CD4-positive, alpha-beta T cell (primary cell): ENCODE data around the gene NFX1. TPM values are rescaled to one million over a fixed set of nuclear protein-coding genes. Genes with fewer than 3 reads are reported as not detected.

Experiments used
- ATAC-seq: fragments of 200-7000 bp; cut with Tn5 transposase; one replicate; pipeline ENCODE4 v1.10.0; 2022; ENCODE audit warnings: mild to moderate bottlenecking; ENCODE audit not compliant: poor library complexity
- CTCF ChIA-PET: fragments of 350-600 bp; sonication (Branson Sonifier 250); formaldehyde crosslinking; loops from one replicate; lab custom pipeline; 2021; ENCODE audit warnings: antibody characterized with exemption, inconsistent platforms; lab: Charles Lee
- POLR2A ChIA-PET: fragments of 350-600 bp; sonication (Branson Sonifier 250); formaldehyde crosslinking; loops from one replicate; lab custom pipeline; 2021; ENCODE audit warnings: antibody characterized with exemption, inconsistent platforms; lab: Charles Lee
- DNase-seq, 14 experiments: peaks; one replicate each; pipeline ENCODE4 v3.0.0-alpha.2; 2013 to 2020; ENCODE audit warnings: mixed read lengths in 2 of 14
- H3K27ac ChIP-seq, 2 donors: one replicate each; pipeline versions ENCODE4 v1.5.1 to v1.7.0; 2013; ENCODE audit warnings: low read length in 2 of 2, low read depth in 1 of 2, mild to moderate bottlenecking in 1 of 2
- H3K27me3 ChIP-seq, 2 experiments: 1 replicate in 1 of 2; 2 replicates in 1 of 2; pipeline versions ENCODE4 v1.6.1 to v1.7.0; 2013; ENCODE audit warnings: low read length in 2 of 2, control low read depth in 1 of 2, mild to moderate bottlenecking in 1 of 2, moderate library complexity in 1 of 2; ENCODE audit not compliant: insufficient read depth in 2 of 2, control insufficient read depth in 1 of 2
- H3K36me3 ChIP-seq: one replicate; pipeline ENCODE4 v1.6.1; 2013; ENCODE audit warnings: low read length, control low read depth; ENCODE audit not compliant: insufficient read depth
- H3K4me1 ChIP-seq: one replicate; pipeline ENCODE4 v1.6.1; 2013; ENCODE audit warnings: low read length, control low read depth; ENCODE audit not compliant: insufficient read depth
- H3K4me3 ChIP-seq: one replicate; pipeline ENCODE4 v1.5.1; 2013; ENCODE audit warnings: mild to moderate bottlenecking, low read length, moderate library complexity
- H3K9me3 ChIP-seq, 2 experiments: 1 replicate in 1 of 2; 2 replicates in 1 of 2; pipeline versions ENCODE4 v1.6.1 to v1.7.0; 2013; ENCODE audit warnings: low read length in 2 of 2, mild to moderate bottlenecking in 2 of 2, control low read depth in 1 of 2, moderate library complexity in 1 of 2; ENCODE audit not compliant: control insufficient read depth in 1 of 2, insufficient read depth in 1 of 2
- H3K27ac Mint-ChIP-seq: one replicate; pipeline ENCODE4 v1.8.0; 2020; ENCODE audit warnings: mixed read lengths
- H3K27me3 Mint-ChIP-seq: one replicate; pipeline ENCODE4 v1.8.0; 2021; ENCODE audit warnings: mixed read lengths
- H3K36me3 Mint-ChIP-seq: one replicate; pipeline ENCODE4 v1.8.0; 2021; ENCODE audit warnings: low read depth, mixed read lengths
- H3K4me1 Mint-ChIP-seq: one replicate; pipeline ENCODE4 v1.8.0; 2021; ENCODE audit warnings: low read depth, mixed read lengths
- H3K4me3 Mint-ChIP-seq: one replicate; pipeline ENCODE4 v1.8.0; 2020; ENCODE audit warnings: mild to moderate bottlenecking, mixed read lengths
- H3K9me3 Mint-ChIP-seq: one replicate; pipeline ENCODE4 v1.8.0; 2020; ENCODE audit warnings: mixed read lengths
- CTCF ChIP-seq: fragments of 200-600 bp; IDR thresholded peaks from one replicate; pipeline ENCODE4 v1.8.0; 2022; ENCODE audit warnings: antibody characterized with exemption, mild to moderate bottlenecking
- intact Hi-C, 2 experiments: fragments of 100-400 bp; cut with DNase I in 1 of 2; cut with micrococcal nuclease in 1 of 2; formaldehyde crosslinking; loops; one replicate each; pipeline versions ENCODE4 v1.15.1 to v1.9.0; 2023 to 2025; cut with DNase I, micrococcal nuclease
- total RNA-seq, 174 experiments: library from RNA in 2 of 174; stranded (reverse) in 2 of 174; gene quantifications; one replicate each; pipeline ENCODE4 v1.2.3 and lab custom pipeline; 2021 to 2026

Gene NFX1
- total RNA-seq, 2 experiments from 2014 or later = 33.1 to 34.1 TPM

- Histone ChIP-seq H3K27me3 (no peaks in the 10 kb centered on the region), H3K9me3 (no peaks in the 10 kb centered on the region), H3K4me3 (peak overlapping the region; percentile 25), H3K27ac (peak overlapping the region; percentile 54 to 58), H3K4me1 (peaks cover 61% of the 10 kb centered on the region), H3K36me3 (no peaks in the 10 kb centered on the region)
- TF ChIP-seq CTCF = no peak
- Mint-ChIP-seq H3K9me3 (no peaks in the 10 kb centered on the region), H3K36me3 (no peaks in the 10 kb centered on the region), H3K27me3 (no peaks in the 10 kb centered on the region), H3K27ac (peak overlapping the region; percentile 93), H3K4me3 (peak overlapping the region; percentile 79), H3K4me1 (peaks cover 45% of the 10 kb centered on the region)
- intact Hi-C loops = loop anchor here (1.0 kb wide), 4 partner anchors 12 to 125 kb away; partner anchors contain the start of gene NFX1 (in 1 of the 2)
- ChIA-PET CTCF (interaction anchor here (0.6 to 4.0 kb wide), 16 partner anchors 9 to 125 kb away, joined by 3 to 40 read pairs (median 7); partner anchors contain the start of genes AQP3, NFX1 and NOL6), POLR2A (interaction anchor here (0.9 to 5.3 kb wide), 17 partner anchors 10 to 125 kb away, joined by 3 to 98 read pairs (median 8); partner anchors contain the start of genes AQP3, NFX1 and NOL6)
- ATAC-seq (no peak), DNase-seq (peak in 2 of 14 experiments; percentile 23 to 30)
Observed at GRCh38 chr9:33414889-33415500, 124.7 kb downstream of the NFX1 start.

- DNase-seq (peak; percentile 91 to 99 (median 95)), ATAC-seq (peak; percentile 88)
- POLR2A ChIA-PET = interaction anchor here (0.9 to 5.3 kb wide), 17 partner anchors 11 to 125 kb away, joined by 3 to 98 read pairs (median 8); partner anchors contain the start of genes AQP3, NFX1 and NOL6
- Histone ChIP-seq H3K4me3 (peak overlapping the region; percentile 25), H3K9me3 (no peaks in the 10 kb centered on the region), H3K4me1 (peaks cover 64% of the 10 kb centered on the region), H3K27ac (peak overlapping the region; percentile 54 to 58), H3K36me3 (no peaks in the 10 kb centered on the region), H3K27me3 (no peaks in the 10 kb centered on the region)
- peak overlapping the region; percentile 79 for H3K4me3 Mint-ChIP-seq
- no peaks in the 10 kb centered on the region for H3K9me3 Mint-ChIP-seq
- TF ChIP-seq CTCF = peak; percentile 83
- CTCF ChIA-PET = interaction anchor here (0.6 to 4.0 kb wide), 19 partner anchors 10 to 125 kb away, joined by 3 to 40 read pairs (median 6); partner anchors contain the start of genes AQP3, NFX1 and NOL6
- no peaks in the 10 kb centered on the region for H3K36me3 Mint-ChIP-seq
- intact Hi-C loops = loop anchor here (1.0 to 2.0 kb wide), 5 partner anchors 12 to 125 kb away; partner anchors contain the start of genes AQP3 (in 1 of the 2) and NFX1 (in 1 of the 2)
- peaks cover 45% of the 10 kb centered on the region for H3K4me1 Mint-ChIP-seq
- H3K27me3 Mint-ChIP-seq = no peaks in the 10 kb centered on the region
- peak overlapping the region; percentile 93 for H3K27ac Mint-ChIP-seq
Observed at GRCh38 chr9:33415501-33416038, 125.3 kb downstream of the NFX1 start.

GRCh38 chr9:33416996-33417395, 126.7 kb downstream of the NFX1 start:
- CTCF ChIA-PET = interaction anchor here (1.0 to 4.0 kb wide), 4 partner anchors 14 to 50 kb away, joined by 3 to 40 read pairs (median 35); partner anchors contain the start of gene AQP3
- H3K4me1 ChIP-seq = peaks cover 64% of the 10 kb centered on the region
- Mint-ChIP-seq H3K9me3 (no peaks in the 10 kb centered on the region), H3K27ac (peak overlapping the region; percentile 93), H3K4me3 (peak overlapping the region; percentile 80), H3K36me3 (no peaks in the 10 kb centered on the region), H3K4me1 (peaks cover 45% of the 10 kb centered on the region), H3K27me3 (no peaks in the 10 kb centered on the region)
- ATAC-seq = peak; percentile 18
- no peaks in the 10 kb centered on the region for H3K36me3 ChIP-seq
- H3K27ac ChIP-seq = peak overlapping the region in 1 of 2 donors; percentile 54
- H3K4me3 ChIP-seq = peak overlapping the region; percentile 2
- no peak for TF ChIP-seq CTCF
- POLR2A ChIA-PET = interaction anchor here (3.1 to 5.3 kb wide), 5 partner anchors 31 to 127 kb away, joined by 24 to 98 read pairs (median 28); partner anchors contain the start of genes AQP3, NFX1 and NOL6
- H3K9me3 ChIP-seq = no peaks in the 10 kb centered on the region
- DNase-seq = peak in 13 of 14 experiments; percentile 22 to 78 (median 52)
- no peaks in the 10 kb centered on the region for H3K27me3 ChIP-seq
- intact Hi-C loops = loop anchor here in 1 of 2 experiments (2.0 kb wide), 1 partner anchor 30 kb away; the partner anchor contains the start of gene AQP3
